ENCODE data around the gene ZNF683.
"Not testable (repeated sequence)": the region's sequence is repeated elsewhere in the genome, so short reads cannot be mapped to it uniquely, and the experiment has no call there.

Gene ZNF683

GRCh38 chr1:26384076-26384475 lies 11.5 kb upstream of the ZNF683 start:
- no peak for DNase-seq

GRCh38 chr1:26378879-26379251 lies 6.3 kb upstream of the ZNF683 start:
- no peak for DNase-seq

DNA sequence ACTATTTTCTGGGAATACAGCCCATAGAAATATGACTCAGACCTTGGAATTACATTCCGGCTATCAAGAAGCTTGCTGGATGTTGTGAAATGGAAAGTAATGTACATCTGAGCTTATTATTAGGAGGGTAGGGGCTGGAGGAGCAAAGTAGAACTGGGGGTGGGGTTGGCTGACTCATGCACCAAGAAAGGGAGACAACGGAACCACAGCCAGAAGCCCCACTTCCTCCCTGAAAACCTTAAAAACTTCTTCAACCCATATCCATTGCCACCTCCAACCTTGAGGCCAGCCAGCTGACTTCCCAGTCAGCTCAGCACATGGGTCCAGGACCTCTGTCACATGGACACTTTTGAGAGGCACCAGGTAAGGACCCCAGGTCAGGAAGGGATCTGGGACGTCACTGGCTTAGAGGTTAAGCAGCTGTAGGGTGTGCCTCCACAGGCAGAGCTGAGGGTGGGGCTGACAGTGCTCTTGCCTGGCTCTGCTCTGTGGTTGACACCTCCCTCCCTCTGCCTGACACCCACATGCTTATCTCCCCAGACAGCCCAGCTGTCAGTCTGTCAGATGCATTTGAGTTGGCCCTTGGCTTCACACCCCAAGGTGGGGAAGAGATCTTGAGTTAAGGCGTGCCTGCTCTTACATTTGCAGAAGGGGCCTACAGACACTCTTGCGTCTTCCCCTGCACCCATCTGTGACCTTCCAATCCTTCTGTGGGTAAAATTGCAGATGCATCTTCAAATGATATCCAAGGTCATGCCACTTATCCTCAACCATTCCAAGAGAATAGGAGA lies 5.7 kb upstream of the ZNF683 start:
- no peak for DNase-seq

- DNase-seq: no peak
Measured at GRCh38 chr1:26376050-26376449, 3.5 kb upstream of the ZNF683 start.

GRCh38 chr1:26375081-26375480 lies 2.5 kb upstream of the ZNF683 start:
- DNase-seq: no peak

DNA sequence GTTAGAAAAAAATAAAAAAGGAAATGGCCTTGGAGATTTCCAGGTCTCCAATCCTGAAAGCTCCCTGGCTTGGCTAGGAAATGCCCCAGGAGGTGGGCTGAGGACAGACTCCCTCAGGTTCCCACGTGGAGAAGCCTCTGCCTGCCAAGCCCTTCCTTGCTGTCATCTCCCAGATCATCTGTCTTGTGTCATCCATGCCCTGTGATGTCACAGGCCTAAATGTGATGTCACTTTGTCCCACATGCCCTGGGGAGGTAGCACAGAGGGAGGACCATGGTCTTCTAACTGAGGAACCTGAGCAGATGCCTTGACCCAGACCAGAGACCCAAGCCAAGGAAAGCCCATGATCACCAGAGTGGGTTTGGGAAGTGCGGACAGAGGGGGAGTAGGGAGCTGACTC lies 1.8 kb upstream of the ZNF683 start:
- not testable (repeated sequence) for DNase-seq

DNA sequence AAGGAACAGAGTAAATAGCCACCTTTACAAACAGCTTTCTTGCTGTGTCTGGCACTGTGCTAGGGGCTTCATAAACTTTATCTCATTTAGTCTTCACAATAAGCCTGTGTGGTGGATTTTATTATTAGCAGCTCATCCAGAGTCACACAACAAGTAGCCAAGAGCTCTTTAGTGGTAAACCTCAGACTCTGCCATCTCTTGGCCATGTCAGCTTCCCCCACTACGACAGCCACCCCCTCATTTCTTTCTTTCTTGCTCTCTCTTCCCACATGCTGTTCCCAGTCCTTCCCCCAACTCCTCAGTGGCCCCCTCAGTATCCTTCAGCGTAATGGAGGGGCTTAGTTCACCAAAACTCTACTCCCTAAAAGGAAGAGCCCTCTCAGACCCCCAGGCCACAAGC lies 1.2 kb upstream of the ZNF683 start:
- DNase-seq: no peak

DNA sequence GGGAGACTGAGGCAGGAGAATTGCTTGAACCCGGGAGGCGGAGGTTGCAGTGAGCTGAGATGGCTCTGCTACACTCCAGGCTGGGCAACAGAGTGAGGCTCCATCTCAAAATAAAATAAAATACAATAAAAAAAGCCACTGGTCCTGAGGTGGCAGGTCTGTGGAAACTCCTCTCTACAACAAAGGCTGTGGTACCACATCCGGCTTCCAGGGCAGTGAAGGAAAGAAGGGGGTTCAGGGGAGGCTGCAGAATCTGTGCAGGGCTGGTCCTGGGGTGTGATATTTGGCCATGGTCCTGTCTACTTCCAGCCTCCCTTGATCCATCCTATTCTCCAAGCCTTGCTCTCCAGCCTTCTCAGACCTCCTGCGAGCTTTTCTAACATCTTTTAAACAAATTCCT lies 731 bp upstream of the ZNF683 start:
- no peak for DNase-seq

DNA sequence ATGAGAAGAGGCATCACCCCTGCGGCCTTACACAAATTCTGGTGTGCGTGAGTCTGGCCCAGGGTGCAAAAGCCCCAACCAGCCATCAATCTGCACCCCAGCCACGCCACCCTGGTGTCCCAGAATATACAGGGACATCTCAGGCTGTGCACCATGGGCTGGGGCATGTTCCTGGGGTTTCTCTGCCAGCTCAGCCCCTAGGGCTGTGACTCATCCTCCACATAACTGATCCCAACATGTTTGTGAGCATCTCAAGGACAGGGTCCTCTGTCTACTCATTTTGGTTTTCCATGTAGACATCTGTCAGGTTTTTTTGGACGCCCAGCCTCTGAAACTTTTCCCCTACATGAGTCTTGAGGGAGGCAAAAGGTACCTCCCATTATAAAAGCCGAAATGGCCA lies 511 bp downstream of the ZNF683 start:
- no peak for DNase-seq

GRCh38 chr1:26370591-26371382 lies 1.8 kb downstream of the ZNF683 start:
- DNase-seq: no peak

- no peak for DNase-seq
Measured at GRCh38 chr1:26368486-26368885, 4.1 kb downstream of the ZNF683 start.

- DNase-seq: no peak
Measured at GRCh38 chr1:26368006-26368405, 4.5 kb downstream of the ZNF683 start.

DNA sequence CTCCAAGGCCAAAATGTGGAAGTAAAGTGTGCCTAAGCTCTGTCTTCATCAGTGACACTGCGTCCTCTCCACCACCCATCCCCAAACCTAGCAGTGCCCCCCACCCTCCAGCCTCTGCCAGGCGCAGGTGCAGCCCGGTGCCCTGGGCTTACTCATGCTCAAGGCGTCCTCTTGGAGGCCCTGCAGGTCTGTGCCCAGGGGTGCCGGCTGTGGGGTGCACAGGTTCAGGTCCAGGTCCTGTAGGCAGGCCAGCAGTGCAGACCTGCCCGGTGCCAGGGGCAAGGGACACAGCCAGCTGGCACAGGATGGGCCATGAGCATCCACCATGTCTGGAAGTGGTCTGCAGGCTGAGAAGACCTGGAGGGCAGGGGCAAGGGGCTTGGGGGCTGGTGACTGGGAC lies 5.1 kb downstream of the ZNF683 start:
- DNase-seq: no peak

- no peak for DNase-seq
Measured at GRCh38 chr1:26364956-26365355, 7.6 kb downstream of the ZNF683 start.

DNA sequence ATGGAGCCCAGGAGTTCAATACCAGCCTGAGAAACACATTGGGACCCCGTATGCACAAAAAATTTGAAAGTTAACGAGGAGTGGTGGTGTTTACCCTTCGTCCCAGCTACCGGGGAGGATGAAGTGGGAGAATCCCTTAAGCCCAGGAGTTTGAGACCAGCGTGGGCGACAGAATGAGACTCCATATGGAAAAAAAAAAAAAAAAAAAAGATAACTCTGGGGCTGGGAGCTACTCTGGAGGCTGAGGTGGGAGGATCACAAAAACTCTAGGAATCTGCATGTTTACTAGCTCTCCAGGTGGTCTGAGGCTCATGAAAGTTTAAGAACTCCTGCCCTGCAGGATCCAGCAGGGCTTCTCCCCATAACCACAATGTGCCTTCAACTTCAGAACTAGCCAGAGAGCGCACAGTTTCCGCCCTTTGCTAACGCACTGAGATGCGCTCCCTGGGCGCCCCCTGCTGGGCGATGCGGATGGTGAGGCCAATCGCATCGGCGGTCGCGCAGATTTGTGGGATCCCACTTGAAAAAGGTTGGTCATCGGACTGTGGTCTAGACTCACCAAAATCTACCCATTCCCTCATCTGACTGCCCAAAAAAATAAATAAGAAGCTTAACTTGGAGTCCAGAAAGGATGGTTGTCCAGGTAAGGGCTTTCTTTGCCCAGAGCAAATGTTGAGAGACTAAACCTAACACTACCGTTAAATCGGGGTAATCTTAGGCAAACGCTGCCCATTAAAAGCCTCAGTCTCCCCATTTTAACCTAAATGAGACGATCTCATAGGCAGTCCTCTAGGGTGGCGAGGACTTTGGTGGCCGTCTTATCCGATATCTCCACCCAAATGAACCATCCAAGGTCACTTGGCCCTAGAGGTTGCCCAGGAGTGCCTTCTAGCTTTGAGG lies 8.8 kb downstream of the ZNF683 start:
- peak; percentile 31 to 82 for DNase-seq

- no peak for DNase-seq
Measured at GRCh38 chr1:26362331-26362730, 10.2 kb downstream of the ZNF683 start.

GRCh38 chr1:26361605-26362122 lies 10.9 kb downstream of the ZNF683 start:
- no peak for DNase-seq

DNA sequence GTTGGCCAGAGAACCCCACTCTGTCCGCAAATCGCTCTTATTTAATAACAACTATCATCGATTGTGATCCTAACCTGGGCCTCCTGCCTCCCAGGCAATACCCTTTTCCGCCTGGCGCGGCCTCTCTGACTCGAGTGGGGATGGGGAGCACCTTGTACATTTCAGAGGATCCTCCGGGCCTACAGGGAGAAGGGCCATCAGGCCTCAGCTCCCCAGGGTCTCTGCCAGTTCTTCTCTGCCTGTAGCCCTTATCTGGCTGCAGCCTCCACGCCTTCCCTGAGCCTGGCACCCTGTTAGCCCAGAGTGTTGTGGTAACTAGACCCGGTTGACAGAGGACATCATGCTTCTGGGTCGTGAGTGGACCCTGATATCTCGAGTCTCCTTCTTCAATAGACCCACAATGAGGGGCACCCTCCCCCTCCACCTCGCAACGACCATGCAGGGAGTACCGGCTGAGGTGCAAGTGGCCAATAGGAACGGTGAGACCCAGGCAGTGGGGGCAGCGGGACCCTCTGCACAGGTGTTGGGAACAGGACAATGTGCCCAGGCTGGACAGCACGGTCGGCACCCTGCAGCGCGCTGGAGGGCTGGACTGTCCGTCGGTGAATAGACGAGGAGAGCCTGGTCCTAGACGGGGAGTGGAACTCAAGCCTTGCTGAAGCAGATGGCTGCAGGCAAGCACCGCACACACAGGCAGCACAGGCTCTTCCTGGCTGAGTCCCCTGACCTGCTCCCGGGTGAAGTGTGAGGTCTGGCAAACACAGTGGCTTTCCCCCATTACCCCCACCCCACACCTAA lies 11.5 kb downstream of the ZNF683 start:
- DNase-seq: no peak

DNA sequence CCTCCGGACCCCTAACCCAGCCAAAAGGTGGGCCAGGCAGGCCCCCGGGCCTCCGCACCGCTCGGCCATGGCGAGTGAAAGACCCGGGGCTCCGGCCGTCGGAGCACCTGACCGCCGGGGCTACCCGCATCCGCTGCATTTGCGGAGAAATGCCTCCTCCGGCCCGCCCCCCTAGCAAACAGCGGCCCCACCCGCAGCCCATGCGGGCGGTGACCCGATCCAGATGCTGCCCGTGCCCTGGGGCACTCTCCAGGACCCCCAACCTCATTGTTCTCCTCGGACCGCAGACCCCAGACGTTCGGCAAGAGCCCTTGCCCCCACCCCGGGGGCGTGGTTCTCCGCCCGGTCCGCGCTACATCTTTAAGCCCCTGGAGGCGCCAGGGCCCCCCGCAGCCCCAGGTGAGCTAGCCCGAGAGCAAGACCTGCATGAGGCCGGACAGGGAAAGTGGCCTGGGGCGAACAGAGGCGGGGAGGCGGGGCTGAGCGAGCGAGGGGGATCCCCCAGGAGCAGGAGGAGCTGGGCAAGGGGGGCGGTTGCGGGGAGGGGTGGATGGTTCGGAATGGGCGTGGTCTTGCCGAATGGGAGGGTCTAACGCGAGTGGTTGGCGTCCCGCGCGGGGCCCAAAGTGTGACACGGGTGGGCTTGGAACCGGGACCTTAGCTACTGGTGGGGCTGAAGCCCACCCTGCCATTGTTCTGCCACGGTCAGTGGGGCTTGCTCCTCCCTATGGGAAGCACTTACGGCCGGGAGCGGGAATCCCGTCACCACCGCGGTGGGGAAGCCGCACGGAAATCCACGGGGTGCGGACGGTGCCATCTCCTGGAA lies 12.4 kb downstream of the ZNF683 start:
- no peak for DNase-seq

DNA sequence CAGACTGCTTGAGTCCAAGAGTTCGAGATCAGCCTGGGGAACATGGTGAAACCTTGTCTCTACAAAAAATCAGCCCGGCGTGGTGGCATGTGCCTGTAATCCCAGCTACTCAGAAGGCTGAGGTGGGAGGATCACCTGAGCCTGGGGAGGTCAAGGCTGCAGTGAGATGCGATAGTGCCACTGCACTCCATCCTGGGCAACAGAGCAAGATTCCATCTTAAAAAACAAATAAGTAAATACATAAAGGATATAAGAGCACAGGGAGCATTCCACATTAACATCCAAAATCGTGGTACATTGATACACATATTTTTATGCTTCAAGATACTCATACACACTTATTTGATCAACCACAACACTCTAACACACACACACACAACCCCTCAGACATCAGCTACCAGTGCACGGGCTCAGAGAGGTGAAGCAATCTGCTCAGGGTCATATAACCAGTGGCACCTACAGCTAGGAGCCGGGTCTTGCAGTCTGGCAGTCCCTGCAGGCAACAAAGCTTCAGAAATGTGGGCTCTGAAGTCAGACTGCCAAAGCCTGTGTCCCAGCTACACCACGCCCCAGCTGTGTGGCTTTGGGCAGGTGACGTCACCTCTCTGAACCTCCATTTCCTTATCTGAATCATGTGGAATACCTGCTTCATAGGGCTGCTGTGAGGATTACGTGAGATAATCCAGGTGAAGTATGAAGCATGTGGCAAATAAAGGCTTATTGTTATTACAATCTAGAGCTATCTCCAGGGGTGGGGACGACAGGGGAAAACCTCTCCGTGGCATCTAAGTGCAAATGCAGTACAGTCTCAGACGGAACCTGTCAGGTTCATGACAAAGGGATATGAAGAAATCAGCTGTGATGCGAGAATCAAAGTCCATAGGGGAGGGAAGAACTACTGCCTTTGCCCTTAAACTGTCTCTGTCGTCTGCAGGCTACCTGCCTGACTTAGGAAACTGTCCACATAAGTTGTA lies 13.9 kb downstream of the ZNF683 start:
- no peak for DNase-seq
